NCI-H345 treated with DMSO at 0.1 percent for 48 hours (cell line): Measurements from ENCODE around the gene ACO1.
"Not testable (repeated sequence)": the region's sequence is repeated elsewhere in the genome, so short reads cannot be mapped to it uniquely, and the experiment has no call there.

Source experiments
- DNase-seq: peaks from one replicate; lab custom pipeline; 2025; ENCODE audit not compliant: unreplicated experiment; lab: John Stamatoyannopoulos, UW

ACO1 gene

DNA sequence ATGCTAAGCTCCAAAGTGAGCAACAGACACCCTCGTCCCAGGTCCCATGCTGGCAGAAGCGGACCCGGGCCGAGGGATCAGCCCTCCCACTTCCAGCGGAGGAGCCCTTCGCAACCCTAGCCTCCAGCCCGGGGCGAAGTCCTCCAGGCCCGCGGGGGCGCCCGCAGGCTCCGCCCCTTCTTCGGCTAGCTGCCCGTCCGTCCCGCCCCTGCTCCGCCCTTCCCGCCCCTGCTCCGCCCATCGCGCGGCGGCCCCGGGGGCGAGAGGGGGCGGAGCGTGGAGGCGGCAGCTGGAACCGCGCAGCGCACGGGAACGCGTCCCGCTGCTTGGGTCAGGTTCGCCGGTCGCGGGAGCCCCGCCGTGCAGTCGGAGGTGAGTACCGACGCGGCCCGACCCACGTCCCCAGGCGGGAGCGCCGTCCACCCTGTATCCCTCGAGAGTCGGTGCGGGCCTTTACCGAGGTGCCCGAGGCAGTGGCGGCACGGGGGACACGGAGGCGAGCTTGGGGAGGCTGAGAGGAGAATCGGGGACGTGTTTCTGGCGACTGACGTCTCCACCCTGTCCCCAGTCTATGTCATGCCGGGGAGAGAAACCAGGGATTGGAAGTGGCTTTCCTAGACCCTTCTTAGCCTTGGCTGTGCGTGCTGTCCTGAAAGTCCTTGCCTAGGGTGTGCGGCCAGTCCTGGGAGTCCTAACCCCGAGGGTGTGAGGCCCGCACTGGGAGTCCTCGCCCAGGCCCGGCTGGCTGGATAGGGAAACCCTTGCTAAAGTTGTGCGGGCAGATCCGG lies at the start of gene ACO1:
TSS of gene ACO1 (plus strand) at position 280 of the 788 bp plus-strand sequence. CDS start 20,864 bp downstream, outside the sequence.
- peak; percentile 72 for DNase-seq

- DNase-seq: no peak
These were observed 49.2 kb upstream of the ACO1 start for GRCh38 chr9:32334916-32335895.

GRCh38 chr9:32339424-32339823 lies 45.0 kb upstream of the ACO1 start:
- DNase-seq: no peak

- no peak for DNase-seq
These were observed 44.1 kb upstream of the ACO1 start for GRCh38 chr9:32340361-32340760.

GRCh38 chr9:32344551-32345182 lies 39.8 kb upstream of the ACO1 start:
- DNase-seq: no peak

DNA sequence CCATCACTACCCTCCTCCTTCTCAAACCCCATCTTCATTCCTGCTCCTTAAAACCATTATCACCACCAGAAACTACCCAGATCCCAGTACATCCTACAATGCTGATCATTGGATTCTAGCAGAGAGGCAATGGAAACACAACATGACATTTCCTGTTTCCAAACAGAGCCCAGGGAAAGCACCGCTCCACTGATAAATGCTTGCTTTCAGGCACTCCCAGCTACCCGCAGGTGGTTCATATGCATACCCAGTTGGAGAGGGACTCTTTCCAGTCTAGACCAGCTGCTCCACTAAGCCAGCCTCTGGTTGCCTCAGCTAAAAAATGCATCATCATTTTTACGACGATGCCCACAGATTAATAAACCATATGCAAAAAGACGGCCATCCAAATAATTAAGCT lies 39.2 kb upstream of the ACO1 start:
- DNase-seq: no peak

DNA sequence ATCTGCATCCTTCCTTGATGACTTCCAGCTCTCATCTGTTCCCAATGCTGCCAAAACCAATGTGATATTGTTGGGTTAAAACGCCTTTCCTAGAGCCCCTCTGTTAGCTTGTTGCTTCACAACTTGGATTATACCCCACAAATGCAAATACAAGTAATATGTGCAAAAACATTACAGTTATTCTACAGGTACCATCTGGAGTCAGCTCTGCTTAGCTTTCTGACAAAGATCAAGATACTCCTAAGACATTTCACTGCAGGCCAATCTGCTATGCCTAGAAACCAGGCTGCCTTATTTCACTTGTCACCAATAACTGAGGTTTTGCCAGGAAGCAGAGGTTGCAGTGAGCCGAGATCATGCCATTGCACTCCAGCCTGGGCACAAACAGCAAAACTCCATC lies 36.9 kb upstream of the ACO1 start:
- no peak for DNase-seq

DNA sequence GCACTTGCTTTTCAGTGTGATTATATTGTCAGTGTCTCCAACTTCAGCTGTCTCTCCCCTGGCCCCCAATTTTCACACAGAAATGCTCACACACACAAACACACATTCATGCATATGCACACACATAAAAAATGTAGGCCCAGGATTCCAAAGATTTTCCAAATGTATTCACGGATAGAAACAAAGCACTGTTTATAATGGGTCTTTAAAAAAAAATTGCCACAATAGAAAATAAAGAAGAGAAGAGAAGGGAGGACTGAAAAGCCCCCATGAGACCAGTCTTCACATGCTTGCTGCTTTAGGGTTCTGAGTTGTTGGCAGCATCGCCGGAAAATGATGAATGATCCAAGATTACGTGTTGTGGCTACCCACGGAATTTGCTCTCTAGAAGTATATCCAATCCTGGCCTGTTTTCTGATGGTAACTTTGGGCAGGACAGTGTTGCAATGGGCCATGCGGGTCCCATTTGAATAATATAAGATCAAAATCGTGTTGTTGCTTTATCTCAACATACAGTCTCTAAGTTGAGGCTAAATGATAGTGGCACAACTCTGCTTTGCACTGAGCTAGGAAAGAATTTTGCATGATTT lies 36.2 kb upstream of the ACO1 start:
- no peak for DNase-seq

GRCh38 chr9:32349013-32349412 lies 35.4 kb upstream of the ACO1 start:
- no peak for DNase-seq

DNA sequence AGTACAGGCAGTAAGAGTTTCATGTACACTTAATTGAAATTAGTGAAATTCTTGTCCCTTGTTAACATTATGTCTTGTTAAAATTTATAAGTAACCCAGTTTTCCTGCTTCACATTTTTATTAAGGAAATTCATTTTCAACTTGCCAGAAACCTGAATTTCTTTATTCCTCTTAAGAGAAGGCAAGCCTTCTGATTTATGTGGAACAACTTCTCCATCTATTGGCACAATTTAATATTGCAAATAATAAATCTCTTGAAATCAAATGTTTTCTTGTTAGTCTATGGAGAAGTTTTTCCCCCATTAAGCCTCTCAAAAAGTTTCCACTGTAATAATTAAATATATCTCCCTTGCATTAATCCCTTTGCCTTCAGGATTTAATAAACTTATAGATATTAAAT lies 33.8 kb upstream of the ACO1 start:
- DNase-seq: peak; percentile 11

GRCh38 chr9:32351845-32352244 lies 32.6 kb upstream of the ACO1 start:
- DNase-seq: no peak

DNA sequence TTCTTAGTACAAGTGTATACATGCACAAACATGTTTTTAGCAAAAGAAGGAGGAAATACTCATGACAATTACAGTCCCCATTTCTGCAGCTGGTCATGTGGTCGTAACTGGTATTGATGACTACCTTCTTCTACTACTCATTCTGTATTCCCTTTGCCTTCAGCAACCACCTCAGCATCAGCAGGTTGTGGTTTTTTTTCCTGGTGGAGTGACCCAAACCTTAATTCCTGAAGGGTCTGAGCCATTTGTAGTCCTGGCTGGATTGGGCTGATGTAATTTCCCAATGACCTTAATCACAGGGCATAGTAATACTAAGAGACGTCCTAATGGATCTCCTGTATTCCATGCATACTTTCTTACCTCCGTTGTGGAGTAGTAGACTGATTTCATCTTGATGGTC lies 31.0 kb upstream of the ACO1 start:
- not testable (repeated sequence) for DNase-seq

DNA sequence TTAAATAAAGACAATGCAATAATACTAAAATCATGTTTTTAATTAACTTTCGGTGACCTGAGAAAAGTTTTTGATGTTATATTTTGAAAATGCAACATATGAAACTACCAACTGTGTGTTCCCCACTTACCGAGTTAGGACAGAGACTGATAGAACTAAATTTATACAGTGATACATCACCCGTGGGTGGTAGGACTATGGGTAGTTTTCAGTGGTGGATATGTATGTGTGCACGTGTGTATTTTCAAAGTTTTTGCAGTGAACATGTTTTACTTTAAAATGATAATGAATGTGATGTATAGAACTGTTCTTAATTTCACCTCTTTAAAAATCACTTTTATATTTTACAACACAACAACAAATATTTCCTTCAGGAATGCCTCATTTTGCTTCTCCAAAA lies 25.0 kb upstream of the ACO1 start:
- DNase-seq: no peak

GRCh38 chr9:32360983-32361673 lies 23.3 kb upstream of the ACO1 start:
- no peak for DNase-seq

DNA sequence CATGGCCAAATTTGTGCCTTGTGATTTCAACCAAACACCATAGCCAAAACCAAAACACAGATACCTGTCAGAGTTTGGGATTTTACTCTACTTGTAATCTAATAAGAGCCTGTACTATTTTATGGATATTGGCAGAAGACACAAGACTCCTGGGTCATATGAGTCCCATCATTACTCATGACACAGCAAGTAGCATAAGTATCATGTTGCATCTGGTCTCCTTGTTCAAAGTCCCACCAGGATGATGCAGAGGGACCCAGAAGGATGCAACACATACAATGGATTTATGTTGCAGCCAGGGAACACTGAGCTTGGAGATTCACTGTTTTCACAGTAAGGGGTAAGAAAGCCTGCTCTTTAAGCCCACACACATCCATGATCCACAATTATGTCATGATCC lies 13.2 kb upstream of the ACO1 start:
- no peak for DNase-seq

GRCh38 chr9:32371679-32372078 lies 12.8 kb upstream of the ACO1 start:
- no peak for DNase-seq

DNA sequence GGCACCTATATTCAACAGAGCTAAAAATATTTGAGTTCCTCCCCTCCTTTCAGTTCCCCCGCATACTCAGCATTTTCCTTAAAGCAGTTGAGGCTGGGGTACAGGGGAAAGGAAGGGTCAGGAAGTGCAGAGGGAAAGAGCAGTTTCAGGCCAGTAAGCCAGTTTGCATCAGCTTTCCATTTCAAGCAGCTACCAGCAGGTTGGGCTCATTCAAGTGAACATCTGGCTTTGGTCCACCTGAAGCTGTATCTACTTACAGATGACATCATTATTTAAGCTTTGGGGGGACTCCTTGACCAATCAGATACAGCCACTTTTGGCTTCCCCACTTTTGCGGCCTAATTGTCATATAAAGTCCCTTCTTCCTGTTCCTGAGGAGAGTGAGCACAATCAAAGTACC lies 8.2 kb upstream of the ACO1 start:
- DNase-seq: no peak

GRCh38 chr9:32378496-32378895 lies 5.9 kb upstream of the ACO1 start:
- DNase-seq: peak; percentile 65

DNA sequence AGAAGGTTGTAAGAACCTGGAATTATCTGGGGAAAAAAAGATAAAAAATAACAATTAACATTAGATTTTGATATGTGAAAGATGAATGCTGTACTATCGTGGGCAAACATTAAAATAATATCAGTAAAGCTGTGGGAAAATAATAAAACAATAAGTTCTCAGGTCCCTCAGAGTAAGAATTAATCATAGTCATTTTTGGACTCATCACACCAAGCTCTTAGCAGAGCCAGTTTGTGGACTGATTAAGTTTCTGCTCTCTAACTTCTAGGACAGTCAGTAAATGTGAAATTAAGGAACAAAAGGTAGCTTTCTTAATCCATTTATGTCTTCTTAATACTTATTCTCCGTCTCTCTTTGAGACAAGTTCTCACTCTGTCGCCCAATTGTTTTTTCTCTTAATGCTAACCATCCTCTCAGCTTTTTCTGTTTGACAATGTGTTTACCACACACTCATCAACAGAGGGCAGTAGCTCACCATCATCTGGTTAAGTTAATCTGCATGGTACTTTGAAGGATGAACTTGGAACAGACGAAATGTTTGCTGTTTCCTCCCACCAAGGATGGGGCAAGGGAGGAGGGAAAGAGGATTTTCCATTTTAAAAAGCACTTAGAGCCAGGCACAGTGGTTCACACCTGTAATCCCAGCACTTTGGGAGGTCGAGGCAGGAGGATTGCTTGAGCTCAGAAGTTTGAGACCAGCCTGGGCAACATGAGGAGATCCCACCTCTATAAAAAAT lies 5.3 kb upstream of the ACO1 start:
- peak; percentile 79 for DNase-seq

DNA sequence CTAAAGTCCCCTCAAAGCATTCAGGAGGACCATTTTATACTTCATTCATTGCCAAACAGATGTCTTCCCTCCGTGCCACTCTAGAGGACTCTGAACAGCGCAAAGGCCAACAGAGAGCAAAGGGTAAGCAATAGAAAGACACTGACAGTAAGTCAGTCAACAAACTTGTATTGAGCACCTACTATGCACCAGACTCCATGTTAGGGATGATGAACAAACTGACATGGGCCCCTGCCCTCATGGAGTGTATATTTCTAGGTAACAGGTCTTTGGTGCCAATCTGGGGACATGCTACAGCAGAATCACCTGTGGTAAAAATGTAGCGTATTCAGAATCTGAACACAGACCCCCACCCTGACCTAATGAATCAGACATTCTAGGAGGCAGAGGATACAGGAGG lies 3.5 kb upstream of the ACO1 start:
- no peak for DNase-seq
